CD4-positive, alpha-beta T cell treated with Interleukin-4 for 4 hours (primary cell): ENCODE results near the gene DLK1.

ENCODE experiments used
- DNase-seq: peaks from one replicate; pipeline ENCODE4 v3.0.0-alpha.2; 2020

The DLK1 gene

DNA sequence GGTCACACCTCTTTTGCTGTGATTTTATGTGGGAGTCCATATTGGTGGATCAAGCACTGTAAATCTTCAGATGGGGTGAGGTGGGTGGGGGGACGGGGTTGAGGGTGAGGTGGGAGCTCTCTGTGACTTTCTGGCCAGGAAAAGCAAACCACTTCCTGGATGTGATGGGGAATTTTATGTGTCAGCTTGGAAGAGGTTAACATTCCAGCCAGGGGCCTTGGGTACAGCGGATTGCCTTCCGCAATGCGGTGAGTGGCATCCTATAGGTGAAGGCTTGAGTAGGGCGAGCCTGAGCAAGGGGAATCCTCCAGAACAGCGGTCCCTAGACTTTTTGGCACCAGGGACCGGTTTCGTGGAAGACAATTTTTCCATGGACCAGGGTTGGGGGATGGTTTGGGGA lies 36.2 kb downstream of the DLK1 start:
- no peak for DNase-seq

DNA sequence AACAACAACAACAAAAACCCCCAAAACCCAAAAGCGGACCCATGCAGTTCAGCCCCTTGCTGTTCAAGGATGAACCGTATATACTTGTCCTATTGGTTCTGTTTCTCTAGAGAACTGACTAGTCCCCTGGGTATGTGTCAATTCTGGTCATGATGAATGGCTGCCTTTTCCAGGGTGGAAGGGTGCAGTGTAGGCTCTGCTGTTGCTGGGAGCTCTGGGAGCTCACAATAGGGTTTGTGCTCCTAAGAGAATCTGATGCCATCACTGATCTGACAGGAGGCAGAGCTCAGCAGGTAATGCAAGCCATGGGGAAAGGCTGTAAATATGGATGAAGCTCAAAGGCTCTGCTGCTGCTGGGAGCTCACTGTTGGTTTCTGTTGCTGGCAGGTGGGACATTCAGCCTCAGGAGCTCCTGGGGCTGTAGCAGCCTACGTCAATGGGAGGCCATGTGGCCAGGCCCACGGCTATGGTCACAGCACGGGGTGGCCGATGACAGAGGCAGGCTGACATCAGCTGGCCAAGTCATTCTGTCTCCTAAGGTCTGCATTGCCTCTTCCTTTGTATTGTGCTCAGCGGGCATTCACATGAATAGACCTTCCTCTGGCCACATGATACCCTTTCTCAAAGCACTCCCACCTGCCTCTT lies 37.9 kb downstream of the DLK1 start:
- DNase-seq: no peak

DNA sequence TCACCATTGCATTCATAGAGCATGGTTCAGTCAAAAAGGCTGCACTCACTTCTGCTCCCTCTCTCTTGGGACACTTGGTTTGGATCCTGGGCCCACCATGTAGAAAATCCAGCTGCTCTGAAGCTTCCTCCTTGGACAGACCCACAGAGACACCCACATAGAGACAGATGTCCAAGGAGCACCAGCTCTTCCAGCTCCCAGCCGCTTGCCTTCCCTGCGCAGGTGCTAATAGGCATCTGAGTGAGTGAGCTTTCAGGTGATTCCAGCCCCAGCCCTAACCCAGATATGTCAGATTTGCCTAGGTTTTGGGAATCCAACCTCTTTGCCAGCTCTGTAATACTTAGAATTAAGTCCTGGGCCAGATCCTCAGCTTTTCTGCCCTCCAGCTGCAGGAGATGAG lies 38.6 kb downstream of the DLK1 start:
- DNase-seq: no peak

DNA sequence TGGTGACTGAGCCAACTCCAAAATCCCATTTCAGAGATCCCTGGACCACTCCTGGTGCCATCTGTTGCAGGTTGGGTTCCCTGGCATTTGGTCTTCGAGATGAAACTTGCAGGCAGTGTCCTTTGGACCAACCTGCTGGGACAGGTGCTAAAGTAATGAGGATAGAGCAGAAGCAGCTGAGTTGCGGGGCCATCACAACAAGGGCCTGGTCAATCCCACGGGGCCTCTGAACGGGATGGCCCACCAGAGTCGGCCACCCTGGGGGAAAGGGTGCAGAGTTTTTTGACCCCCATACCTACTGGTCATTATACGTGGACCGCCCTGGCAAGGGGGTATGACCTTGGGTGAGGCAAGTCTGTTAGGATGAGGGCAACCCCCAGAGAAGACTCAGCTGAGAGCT lies 39.3 kb downstream of the DLK1 start:
- no peak for DNase-seq

DNA sequence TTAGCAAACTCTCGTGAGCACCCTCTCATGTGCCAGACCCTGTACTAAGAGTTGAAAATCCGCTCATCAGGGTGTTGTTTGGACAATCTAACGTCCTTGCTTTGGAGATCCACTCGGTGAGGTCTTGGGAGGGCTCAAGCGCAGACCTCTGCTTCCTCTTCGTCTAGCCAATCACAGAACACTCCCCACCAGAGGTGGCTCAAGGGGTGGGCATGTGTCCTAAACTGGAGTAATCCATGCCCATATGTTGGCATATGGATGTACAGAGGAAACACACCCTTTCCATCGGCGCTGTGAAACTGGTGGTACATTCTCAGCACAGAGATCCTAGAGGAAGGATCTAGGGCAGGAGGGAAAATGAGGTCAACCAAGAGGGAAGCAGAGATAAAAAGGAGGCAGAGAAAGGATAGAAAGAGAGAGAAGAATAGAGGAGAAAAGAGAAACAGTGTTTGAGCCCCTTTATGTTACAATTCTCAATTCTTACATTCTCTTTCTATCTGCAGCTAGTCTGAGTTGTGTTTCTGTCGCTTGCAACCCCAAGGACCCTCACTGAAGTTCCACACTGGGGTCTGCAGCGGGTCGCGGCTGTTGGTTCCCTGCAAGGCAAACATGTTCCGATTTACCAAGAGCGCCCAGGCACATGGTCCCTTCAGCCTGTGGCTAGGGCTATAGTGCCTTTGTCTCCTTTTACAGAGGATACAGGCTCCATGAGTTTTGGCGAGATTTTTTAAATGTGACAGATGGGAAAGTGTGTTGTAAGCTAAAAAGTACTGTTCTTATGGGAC lies 40.5 kb downstream of the DLK1 start:
- no peak for DNase-seq

DNA sequence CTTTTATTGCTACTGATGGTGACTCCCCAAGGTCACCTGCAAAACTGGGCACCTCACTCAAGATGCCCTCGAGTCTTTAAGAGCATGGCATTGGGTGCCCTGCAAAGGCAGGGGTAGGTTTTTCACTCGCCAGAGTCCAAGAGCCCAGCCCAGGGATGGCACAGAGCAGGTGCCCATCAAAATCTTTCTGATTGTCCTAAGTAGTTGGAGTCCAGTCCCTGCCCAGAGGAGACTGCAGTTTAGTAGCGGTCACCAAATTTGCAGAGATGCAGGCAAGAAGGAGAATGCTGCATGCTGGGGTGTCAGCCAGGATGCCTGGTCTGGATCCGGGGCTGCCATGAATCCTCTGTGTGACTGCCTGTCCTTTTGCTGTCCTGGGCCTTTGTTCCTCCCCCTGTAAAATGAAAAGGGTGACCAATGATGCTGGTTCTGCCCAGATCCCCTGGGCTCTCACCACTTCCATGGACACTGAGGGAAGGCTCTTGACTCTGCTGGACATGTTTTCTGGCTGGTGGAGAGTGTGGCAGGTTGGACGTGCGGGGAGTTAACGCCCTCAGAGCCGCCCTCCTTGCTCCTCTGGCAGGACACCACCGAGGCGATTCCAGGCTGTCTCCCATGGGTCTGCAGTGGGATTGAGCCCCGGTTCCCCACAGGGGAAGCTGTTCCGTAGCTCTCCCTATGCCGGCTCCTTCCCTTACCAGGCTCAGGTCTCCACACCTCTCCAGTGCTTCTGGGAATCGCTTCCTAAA lies 41.3 kb downstream of the DLK1 start:
- no peak for DNase-seq

DNA sequence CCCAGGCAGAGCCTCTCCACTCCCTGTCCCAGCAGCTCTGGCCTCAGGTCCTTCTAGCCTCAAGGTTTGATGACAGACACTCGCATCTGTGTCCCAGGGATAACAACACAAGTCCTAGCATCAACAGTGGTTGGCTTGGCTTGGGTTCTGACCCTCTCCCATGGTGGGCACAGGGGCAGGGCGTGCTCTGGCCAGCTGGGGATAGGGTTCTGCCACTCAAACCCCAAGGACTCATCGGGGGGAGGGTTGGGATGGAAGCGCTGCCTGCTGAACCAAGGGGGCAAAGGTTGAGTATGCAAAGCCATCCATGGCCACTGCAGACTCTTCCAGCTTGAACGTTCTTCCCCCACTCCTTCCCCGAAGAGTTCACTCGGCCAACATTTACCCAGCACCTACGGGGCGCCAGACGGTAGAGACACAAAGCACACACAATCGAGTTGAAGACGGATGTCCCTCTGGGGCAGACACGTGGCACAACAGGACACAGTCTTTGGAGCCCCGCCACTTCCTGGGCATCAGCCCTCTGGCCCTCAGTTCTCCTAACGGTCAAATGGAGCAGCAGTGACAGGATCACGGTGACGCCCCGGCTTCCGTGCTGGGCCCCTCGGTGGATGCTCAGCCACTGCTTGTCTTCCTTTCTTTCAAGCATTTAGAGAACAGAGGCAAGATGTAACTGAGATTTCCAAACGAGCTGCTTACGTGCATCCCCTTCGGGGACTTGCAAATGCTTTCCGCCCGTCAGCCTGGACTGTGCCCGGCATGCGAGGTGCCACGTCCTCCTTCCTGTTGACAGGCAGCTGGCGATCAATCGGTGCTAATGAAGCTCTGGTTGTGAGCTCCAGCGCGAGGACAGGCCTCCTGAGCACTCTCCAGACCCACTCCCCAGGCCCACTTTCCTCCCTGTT lies 42.6 kb downstream of the DLK1 start:
- DNase-seq: no peak

DNA sequence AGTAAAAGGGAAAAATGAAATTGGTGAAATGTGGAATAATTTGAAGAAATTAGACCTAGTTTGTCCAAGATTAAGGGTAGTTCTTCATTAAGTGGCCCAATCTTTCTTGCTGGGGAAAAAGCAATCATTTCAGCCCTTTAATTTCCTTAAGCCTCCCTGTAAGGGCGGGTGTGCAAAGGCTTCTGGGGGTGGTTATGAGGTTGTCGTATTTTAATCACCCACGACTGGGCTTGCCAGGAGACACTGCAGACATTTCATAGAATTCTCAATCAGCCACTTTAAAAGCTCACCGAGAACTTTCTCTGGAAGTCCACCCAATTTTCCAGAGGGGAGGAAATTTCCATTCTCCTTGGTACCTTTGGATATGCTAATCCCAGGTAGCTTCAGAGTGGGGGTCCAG lies 43.4 kb downstream of the DLK1 start:
- DNase-seq: no peak

DNA sequence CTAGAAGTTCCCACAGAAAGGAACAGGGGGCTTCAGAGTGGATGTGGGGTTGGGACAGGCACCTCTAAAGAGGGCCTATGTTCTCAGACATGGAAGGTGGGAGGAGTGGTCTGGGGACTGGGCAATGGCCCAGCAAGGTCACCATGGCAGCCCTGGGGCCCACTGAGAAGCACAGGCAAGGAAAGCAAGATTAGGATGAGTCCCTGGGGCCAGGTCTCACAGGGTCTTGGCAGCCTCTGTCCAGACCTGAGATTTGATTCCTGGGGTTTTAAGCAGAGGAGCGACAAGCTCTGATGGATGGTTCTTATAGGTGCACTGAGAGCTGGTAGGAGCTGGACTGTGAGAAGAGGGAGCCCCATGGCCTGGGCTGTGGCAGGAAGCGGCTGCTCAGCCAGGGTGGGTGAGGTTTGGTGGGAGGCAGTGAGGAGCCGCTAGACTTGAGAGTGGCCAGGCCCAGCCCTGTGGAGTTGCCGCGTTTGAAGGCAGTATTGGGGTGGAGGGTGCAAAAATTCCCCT lies 44.0 kb downstream of the DLK1 start:
- no peak for DNase-seq

DNA sequence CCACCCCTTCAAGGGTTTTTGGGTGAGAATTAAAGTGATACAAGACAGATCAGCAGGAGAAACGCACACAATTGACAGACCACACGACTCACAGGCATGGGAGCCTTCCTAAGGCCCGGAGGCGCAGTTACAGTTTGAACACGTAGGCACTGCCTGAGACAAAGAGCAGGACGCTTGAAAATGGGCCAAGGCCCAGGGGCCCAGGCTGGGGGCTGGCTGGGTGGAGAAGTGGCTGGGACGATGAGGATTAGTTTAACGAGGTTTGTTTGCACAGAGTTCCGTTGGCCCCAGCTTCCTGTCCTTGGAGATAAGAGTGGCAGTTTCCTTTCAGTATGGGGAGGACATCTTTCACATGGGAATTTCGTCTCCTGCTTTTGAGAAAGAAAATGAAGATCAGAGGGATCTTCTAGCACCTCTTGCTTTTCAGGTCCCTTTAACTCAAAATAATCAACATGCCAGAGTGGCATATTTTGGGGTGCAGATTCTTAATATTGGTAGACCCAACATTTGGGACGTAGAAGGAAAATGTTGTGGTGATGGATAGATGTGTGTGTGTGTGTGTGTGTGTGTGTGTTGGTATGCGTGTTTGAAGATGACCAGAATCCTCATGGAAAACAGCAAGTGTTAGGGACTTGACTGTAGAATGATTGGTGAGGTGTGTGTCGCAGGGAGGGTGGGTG lies 44.6 kb downstream of the DLK1 start:
- no peak for DNase-seq

DNA sequence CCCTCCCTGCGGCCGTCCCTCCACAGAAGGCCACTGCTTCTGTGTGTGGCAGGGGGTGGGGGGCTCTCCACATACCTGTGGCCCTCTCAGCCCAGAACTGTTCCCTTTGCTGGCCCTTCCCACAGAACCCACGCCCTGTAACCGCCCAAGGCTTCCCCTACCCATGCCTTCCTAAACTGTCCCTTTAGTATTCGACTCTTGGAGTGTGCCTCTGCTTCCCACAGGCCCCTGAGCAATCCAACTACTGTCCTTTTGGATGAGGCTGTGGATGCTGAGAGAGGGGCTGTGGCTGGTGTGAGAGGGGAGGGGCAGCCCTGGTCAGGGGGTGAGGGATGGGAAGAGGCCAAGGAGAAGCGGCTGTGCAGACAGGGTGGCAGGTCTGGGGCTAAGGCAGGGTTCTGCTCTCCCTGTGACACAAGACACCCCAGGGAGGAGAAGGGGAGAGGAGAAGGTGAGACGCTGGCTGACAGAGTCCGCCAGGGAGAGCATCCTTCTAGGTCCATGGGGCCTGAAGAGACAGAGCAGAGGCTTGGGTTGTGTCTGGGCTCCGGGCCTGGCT lies 46.0 kb downstream of the DLK1 start:
- DNase-seq: no peak

DNA sequence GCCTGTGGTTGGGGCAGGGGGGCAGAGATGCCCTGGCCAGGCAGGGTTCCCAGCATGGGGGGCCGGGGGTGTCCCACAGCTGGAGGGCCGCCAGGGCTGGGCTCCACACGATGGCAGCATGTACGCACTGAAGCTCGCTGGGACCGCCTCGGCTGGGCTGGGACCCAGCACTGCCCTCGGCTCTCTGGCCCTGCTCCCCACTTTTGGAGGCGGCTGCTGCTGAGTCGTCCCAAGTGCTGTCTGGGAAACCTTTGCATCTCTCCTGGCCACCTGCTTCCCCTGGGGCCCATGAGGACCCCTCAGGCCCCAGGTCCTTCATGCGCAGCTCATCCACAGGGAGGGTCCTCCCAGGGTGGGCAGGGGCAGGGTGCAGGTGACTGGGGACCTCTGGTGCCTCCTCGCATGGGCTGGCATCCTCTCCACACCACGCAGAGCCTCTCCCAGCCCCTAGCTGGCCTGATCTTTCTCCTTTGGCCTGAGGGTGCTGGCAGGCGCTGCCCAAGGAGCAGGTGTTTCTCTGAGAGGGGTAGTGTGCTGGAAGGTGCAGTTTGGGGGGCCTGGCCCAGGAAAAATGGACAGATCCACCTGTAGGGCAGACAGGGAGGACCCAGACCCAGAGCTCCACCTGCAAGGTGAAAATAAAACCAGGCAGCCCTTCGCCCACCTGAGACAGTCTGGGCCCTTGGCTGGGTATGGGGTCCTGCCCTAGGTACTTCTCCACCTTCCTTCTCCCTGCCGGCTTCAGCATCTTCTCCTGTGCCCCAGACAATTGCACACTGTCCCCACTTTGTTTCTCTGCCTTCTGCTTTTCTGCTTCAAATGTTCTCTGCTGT lies 46.9 kb downstream of the DLK1 start:
- no peak for DNase-seq

DNA sequence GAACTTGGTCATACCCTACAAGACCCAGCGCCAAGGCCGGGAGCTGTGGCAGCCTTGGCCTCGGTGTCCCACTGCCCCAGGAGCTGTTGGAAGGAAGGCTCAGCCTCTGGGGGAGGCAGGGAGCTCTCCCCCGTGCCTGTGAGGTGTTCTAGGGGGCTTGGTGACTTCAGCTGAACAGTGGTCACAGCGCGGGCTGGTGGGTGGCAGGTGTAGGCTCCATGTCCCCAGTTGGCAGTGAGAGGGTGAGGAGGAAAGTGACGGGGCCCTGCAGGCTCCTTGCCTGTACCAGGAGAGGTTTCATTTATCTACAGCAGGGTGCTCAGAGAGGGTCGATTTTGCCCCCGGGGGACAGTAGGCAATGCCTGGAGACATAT lies 47.5 kb downstream of the DLK1 start:
- DNase-seq: no peak

DNA sequence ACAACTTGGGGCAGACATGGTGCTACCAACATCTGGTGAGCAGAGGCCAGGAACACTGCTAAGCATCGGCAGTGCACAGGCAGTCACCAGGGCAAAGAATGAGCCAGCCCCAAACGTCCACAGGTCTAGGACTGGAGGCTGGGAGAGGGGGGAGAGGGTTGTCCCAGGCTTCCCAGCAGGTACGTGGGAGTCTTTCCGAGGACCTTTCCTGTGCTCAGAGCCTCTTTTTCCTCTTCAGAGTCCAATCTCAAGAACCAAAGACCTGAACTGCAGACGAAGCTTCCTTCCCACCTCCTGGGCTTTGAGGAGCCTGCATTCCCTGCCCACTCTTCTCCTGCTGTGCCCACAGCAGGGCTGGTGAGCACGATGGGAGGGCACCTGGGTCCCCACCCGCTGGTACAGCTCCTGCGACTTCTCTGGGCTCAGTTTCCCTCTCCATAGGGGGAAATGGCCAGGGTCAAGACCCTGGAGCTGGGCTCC lies 48.7 kb downstream of the DLK1 start:
- DNase-seq: no peak

DNA sequence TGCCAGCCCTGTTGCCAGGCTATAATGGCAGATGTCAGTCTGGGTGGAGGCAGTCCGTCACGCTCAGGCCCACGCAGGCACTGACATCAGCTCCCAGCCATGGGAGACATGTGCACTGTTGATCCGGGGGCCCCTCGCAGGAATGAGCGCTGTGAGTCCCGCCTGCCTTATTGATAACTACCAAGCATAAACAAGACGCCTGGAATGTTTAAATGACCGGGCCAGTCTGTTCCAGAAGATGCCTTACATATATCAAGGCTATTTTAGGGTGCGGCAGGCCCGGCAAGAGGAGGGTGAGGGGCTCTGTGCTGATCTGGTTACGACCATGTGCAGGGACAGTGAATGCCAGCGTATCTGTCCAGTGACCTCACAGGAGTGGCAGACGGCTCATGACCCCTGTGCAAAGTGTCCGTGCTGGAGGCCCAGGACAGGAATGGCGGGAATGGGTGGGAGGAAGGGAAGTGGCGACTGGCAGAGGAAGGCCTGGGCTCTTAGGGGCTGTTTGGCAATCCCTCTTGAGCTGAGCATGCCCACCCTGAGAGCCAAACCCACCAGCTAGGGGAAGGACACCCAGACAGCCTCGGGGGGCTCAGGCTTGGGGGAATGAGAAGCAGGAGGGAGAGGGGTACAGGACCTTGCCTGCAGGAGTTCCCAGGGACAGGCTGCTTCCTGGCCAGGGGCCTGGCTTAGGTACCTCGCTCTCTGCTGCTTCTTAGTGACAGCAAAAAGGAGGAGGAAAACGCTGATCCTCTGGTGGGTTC lies 49.3 kb downstream of the DLK1 start:
- DNase-seq: no peak

DNA sequence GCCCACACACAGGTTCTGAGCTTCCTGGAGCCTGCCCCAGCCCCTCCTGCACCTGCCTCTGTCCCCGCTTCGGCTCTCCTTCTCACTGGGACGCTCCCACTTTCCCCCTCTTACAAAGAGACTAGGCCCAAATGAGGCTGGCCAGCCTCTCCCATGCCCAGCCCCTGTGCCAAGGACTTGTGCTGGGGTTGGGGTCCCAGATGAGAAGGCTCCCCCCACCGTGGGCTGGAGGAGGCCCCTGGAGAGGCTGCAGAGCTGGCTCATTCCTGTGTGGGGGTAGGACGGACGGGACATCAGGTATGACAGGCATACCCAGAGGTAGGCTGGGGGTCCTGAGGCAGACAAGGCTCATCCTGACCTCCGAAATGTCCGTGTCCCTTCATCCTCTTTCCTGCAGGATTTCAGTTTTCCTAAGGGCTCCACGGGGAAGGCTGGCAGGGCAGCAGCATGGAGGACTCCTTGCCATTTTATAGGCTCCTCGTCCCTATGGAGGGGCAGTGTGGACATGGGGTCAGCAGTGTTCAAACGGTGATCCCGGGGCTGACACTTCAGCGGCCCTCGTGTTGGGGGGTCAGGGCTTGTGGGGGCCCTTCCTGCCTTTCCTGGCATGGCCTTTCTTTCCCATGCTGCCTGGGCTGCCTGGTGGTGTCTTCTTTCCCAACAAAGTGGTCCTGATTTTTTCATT lies 50.1 kb downstream of the DLK1 start:
- DNase-seq: no peak

DNA sequence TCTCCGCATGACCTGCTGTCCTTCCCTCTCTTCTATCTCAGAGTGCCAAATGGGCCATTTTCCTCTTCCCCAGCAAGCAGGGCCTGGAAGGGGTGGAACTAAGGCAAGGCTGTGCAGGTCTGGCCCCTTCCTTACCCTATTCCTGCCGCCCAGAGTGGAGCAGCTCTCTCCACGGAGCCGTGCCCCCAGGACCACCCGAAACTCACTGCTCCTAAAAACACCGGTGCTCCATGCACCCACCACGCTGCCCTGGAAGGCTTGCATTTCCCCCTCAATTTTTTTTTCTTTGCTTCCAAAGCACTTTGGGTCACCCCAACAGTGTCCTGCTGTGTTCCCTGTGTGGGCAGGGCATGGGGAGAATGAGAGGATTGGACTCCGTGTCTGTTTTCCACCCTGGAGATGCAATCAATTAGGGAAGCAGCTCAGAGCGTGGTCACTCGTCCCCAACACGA lies 50.7 kb downstream of the DLK1 start:
- no peak for DNase-seq

DNA sequence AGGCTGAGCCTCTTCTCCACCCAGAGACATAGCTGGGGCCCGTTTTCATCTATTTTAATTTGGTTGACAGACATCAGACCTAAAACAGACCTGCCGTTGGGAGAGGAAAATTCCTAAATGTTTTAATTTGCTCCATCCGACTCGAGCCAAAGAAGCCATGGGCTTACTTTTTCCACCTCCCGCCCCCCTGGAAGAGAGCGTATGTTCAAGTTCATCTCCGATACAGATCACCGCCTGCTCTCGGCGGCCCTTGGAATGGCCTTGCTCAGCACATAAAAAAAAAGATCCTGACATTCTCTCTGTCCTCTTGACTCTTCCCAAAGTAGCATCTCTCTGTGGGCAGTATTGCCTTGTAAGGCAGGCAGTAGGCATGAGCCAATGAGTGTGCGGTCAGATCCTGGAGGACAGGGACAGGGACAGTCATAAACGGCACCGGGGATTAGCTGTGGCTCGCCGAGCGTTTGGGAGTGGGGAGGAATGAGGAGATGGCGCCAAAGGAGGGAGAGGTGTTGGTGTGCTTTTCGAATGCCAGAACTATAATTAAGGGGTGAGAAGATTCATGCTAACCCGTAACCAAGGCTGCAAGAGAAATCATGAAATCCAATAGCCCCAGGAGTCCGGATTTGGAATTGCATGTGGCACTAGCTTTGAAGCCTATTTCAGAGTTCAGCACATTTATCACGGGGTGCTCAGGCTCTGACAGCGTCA lies 51.3 kb downstream of the DLK1 start:
- no peak for DNase-seq

DNA sequence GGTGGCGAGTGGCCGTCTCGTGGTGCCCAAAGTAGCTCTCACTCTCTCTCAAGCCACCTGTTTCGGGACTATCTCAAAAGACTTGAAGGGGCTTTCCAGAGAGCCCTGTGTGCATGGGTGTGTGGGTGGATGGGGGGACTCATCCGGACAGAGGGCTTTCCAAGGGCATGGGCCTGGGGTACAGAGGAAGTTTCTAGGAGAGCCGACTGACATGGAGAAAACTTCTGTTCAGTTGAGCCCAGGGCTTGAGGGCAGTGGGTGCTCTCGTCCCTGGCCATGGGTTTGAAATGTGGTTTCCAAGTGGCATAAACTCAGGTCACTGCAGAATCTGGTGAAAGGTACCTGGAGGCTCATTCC lies 51.8 kb downstream of the DLK1 start:
- DNase-seq: no peak
